ENCODE data around the gene ABCB9. TPM values are rescaled to one million over a fixed set of nuclear protein-coding genes. Genes with fewer than 3 reads are reported as not detected.

ABCB9 gene
- total RNA-seq, 2 donors from 2014 or later: 4.3 to 4.5 TPM

GRCh38 chr12:122939125-122939524 lies 27.1 kb downstream of the ABCB9 start:
- no peaks in the 10 kb centered on the region for H3K9me3 ChIP-seq
- H3K27me3 ChIP-seq: no peaks in the 10 kb centered on the region
- H3K4me3 ChIP-seq: no peak overlapping the region
- H3K36me3 ChIP-seq: no peaks in the 10 kb centered on the region
- H3K27ac ChIP-seq: no peak overlapping the region
- H3K4me1 ChIP-seq: no peaks in the 10 kb centered on the region
- DNase-seq: no peak
- intact Hi-C loops (cut with DNase I): no loop called here
- no peak overlapping the region for H3K9ac ChIP-seq (ENCODE audit: low read depth in 2 of 2, low read length in 2 of 2)
- no peak for TF ChIP-seq CTCF (IDR thresholded peaks at IDR 0.05)

GRCh38 chr12:122937622-122938091 lies 28.6 kb downstream of the ABCB9 start:
- no peaks in the 10 kb centered on the region for H3K36me3 ChIP-seq
- H3K27ac ChIP-seq: no peak overlapping the region

GRCh38 chr12:122935318-122935717 lies 30.9 kb downstream of the ABCB9 start:
- Histone ChIP-seq H3K9me3 (no peaks in the 10 kb centered on the region), H3K36me3 (no peaks in the 10 kb centered on the region), H3K4me1 (no peaks in the 10 kb centered on the region), H3K9ac (ENCODE audit: low read depth in 2 of 2, low read length in 2 of 2) (no peak overlapping the region), H3K27ac (no peak overlapping the region), H3K4me3 (no peak overlapping the region), H3K27me3 (no peaks in the 10 kb centered on the region)
- intact Hi-C loops (cut with DNase I): no loop called here
- no peak for DNase-seq
- no peak for TF ChIP-seq CTCF (IDR thresholded peaks at IDR 0.05)

More at GRCh38 chr12:122937622-122938091, 28.6 kb downstream of the ABCB9 start:
- no peaks in the 10 kb centered on the region for H3K4me1 ChIP-seq
- no peak overlapping the region for H3K9ac ChIP-seq (ENCODE audit: low read depth in 2 of 2, low read length in 2 of 2)
- H3K9me3 ChIP-seq: no peaks in the 10 kb centered on the region
- no peaks in the 10 kb centered on the region for H3K27me3 ChIP-seq
- TF ChIP-seq CTCF (IDR thresholded peaks at IDR 0.05): no peak
- H3K4me3 ChIP-seq: no peak overlapping the region
- intact Hi-C loops (cut with DNase I): no loop called here
- no peak for DNase-seq

GRCh38 chr12:122934722-122935121 lies 31.5 kb downstream of the ABCB9 start:
- H3K36me3 ChIP-seq: no peaks in the 10 kb centered on the region
- no peak overlapping the region for H3K4me3 ChIP-seq
- TF ChIP-seq CTCF (IDR thresholded peaks at IDR 0.05): no peak
- H3K27ac ChIP-seq: no peak overlapping the region
- H3K9me3 ChIP-seq: no peaks in the 10 kb centered on the region
- DNase-seq: no peak
- no peak overlapping the region for H3K9ac ChIP-seq (ENCODE audit: low read depth in 2 of 2, low read length in 2 of 2)
- intact Hi-C loops (cut with DNase I): no loop called here
- no peaks in the 10 kb centered on the region for H3K27me3 ChIP-seq
- no peaks in the 10 kb centered on the region for H3K4me1 ChIP-seq

GRCh38 chr12:122932207-122932606 lies 34.1 kb downstream of the ABCB9 start:
- H3K27me3 ChIP-seq: no peaks in the 10 kb centered on the region
- intact Hi-C loops (cut with DNase I): no loop called here
- no peaks in the 10 kb centered on the region for H3K4me1 ChIP-seq
- no peak overlapping the region for H3K4me3 ChIP-seq
- H3K9me3 ChIP-seq: no peaks in the 10 kb centered on the region
- no peak overlapping the region for H3K9ac ChIP-seq (ENCODE audit: low read depth in 2 of 2, low read length in 2 of 2)
- H3K27ac ChIP-seq: no peak overlapping the region
- H3K36me3 ChIP-seq: no peaks in the 10 kb centered on the region
- no peak for DNase-seq
- no peak for TF ChIP-seq CTCF (IDR thresholded peaks at IDR 0.05)

All from colonic mucosa (tissue), 4 donors.